Esophagus muscularis mucosa (tissue), 4 donors: ENCODE data around the gene DNAH3. TPM values are rescaled to one million over a fixed set of nuclear protein-coding genes. Genes with fewer than 3 reads are reported as not detected.
"Not testable (repeated sequence)": the region's sequence is repeated elsewhere in the genome, so short reads cannot be mapped to it uniquely, and the experiment has no call there.

Experiments
- DNase-seq: peaks from one replicate; pipeline ENCODE4 v3.0.0-alpha.2; 2017; ENCODE audit errors: extremely low spot score
- H3K27ac ChIP-seq, 4 donors: fragments of 200-600 bp; sonication (generic); replicated peaks in 1 of 4; 1 replicate in 3 of 4; 2 replicates in 1 of 4; pipeline ENCODE4 v1.5.1; 2016 to 2019; ENCODE audit warnings: mild to moderate bottlenecking in 1 of 4
- H3K27me3 ChIP-seq, 4 donors: fragments of 200-600 bp; sonication (generic); one replicate each; pipeline versions ENCODE4 v1.5.1 to v1.6.0; 2016 to 2019
- H3K36me3 ChIP-seq, 4 donors: fragments of 200-600 bp; sonication (generic); one replicate each; pipeline ENCODE4 v1.5.1; 2016 to 2019
- H3K4me1 ChIP-seq, 4 donors: fragments of 200-600 bp; sonication (generic); one replicate each; pipeline ENCODE4 v1.5.1; 2016 to 2019
- H3K4me3 ChIP-seq, 4 donors: fragments of 200-600 bp; sonication (generic); 1 replicate in 2 of 4; 2 replicates in 2 of 4; pipeline ENCODE4 v1.5.1; 2016 to 2019; ENCODE audit warnings: mild to moderate bottlenecking in 4 of 4, moderate library complexity in 1 of 4
- H3K9me3 ChIP-seq, 4 donors: fragments of 200-600 bp; sonication (generic); 1 replicate in 3 of 4; 2 replicates in 1 of 4; pipeline ENCODE4 v1.5.1; 2016 to 2019
- CTCF ChIP-seq, 3 experiments: fragments of 200-600 bp in 2 of 3; fragments of 450-650 bp in 1 of 3; sonication (generic) in 2 of 3; IDR thresholded peaks; one replicate each; pipeline ENCODE4 v1.5.1; 2017 to 2019; ENCODE audit warnings: antibody characterized with exemption in 3 of 3, mild to moderate bottlenecking in 2 of 3, moderate library complexity in 1 of 3
- EP300 ChIP-seq: sonication (generic); formaldehyde crosslinking; IDR thresholded peaks from one replicate; pipeline ENCODE4 v1.6.1; 2017; ENCODE audit warnings: antibody characterized with exemption
- POLR2A ChIP-seq: fragments of 450-650 bp; IDR thresholded peaks from one replicate; pipeline ENCODE4 v1.6.1; 2017; ENCODE audit warnings: antibody characterized with exemption, moderate library complexity, mild to moderate bottlenecking, low read depth
- POLR2AphosphoS5 ChIP-seq, 2 donors: sonication (generic); formaldehyde crosslinking; IDR thresholded peaks; one replicate each; pipeline ENCODE4 v1.6.1; 2017; ENCODE audit warnings: antibody characterized with exemption in 2 of 2
- WGBS: methylation state at CpG from one replicate; pipeline ENCODE4 v1.1.5; 2018; 5-methylcytosine and 5-hydroxymethylcytosine counted together
- intact Hi-C: fragments of 100-400 bp; cut with DNase I; formaldehyde crosslinking; loops from one replicate; pipeline ENCODE4 v1.15.1; 2023
- total RNA-seq, 4 donors: library from RNA; depleted of rRNA; stranded (reverse); fragments of >200 nt; gene quantifications; one replicate each; pipeline versions ENCODE4 v1.1.0 to v1.2.1, GENCODE V29; 2016

The DNAH3 gene
- total RNA-seq, 4 donors from 2014 or later = under 0.01 to 0.13 TPM; not detected in 2

- TF ChIP-seq POLR2AphosphoS5 (IDR thresholded peaks at IDR 0.05) (no peak), POLR2A (no peak), CTCF (IDR thresholded peaks at IDR 0.05) (no peak)
- no peak for DNase-seq
- H3K27ac ChIP-seq = no peak overlapping the region
- no peak overlapping the region for H3K4me3 ChIP-seq
- H3K27me3 ChIP-seq = no peaks in the 10 kb centered on the region
- H3K36me3 ChIP-seq = no peaks in the 10 kb centered on the region
- no peaks in the 10 kb centered on the region for H3K9me3 ChIP-seq
- H3K4me1 ChIP-seq = peaks cover 0 to 20% (median 12%) of the 10 kb centered on the region in 4 donors
- intact Hi-C loops = loop anchor here (10.0 kb wide), 1 partner anchor 141 kb away; no protein-coding TSS in a partner anchor
Measured at GRCh38 chr16:20933589-20933988, 217.1 kb downstream of the DNAH3 start.

- DNase-seq = no peak
- peak overlapping the region; percentile 54 to 70 (median 60) for H3K27ac ChIP-seq
- intact Hi-C loops = loop anchor here (10.0 kb wide), 1 partner anchor 144 kb away; no protein-coding TSS in a partner anchor
Measured at GRCh38 chr16:20931066-20931600, 219.5 kb downstream of the DNAH3 start.

GRCh38 chr16:20930365-20930690 is 220.3 kb downstream of the DNAH3 start:
- intact Hi-C loops = loop anchor here (10.0 kb wide), 1 partner anchor 144 kb away; no protein-coding TSS in a partner anchor
- Histone ChIP-seq H3K9me3 (no peaks in the 10 kb centered on the region), H3K27ac (peak overlapping the region; percentile 59 to 70 (median 62)), H3K4me3 (no peak overlapping the region), H3K27me3 (no peaks in the 10 kb centered on the region), H3K4me1 (peaks cover 0 to 20% (median 12%) of the 10 kb centered on the region in 4 donors), H3K36me3 (peaks cover 0 to 4% (median 2%) of the 10 kb centered on the region in 4 donors)
- DNase-seq = no peak
- TF ChIP-seq POLR2AphosphoS5 (IDR thresholded peaks at IDR 0.05) (no peak), POLR2A (no peak), EP300 (no peak), CTCF (IDR thresholded peaks at IDR 0.05) (no peak)
- 52% methylated on average over 1 of the region's 1 CpG for WGBS

More at GRCh38 chr16:20931066-20931600, 219.5 kb downstream of the DNAH3 start:
- peaks cover 0 to 20% (median 12%) of the 10 kb centered on the region in 4 donors for H3K4me1 ChIP-seq
- no peaks in the 10 kb centered on the region for H3K27me3 ChIP-seq
- no peaks in the 10 kb centered on the region for H3K36me3 ChIP-seq
- H3K9me3 ChIP-seq = no peaks in the 10 kb centered on the region
- 85% methylated on average over 5 of the region's 5 CpGs for WGBS
- TF ChIP-seq POLR2AphosphoS5 (IDR thresholded peaks at IDR 0.05) (no peak), POLR2A (no peak)
- H3K4me3 ChIP-seq = no peak overlapping the region

GRCh38 chr16:20929676-20930364 is 220.8 kb downstream of the DNAH3 start:
- DNase-seq, H3K27me3 ChIP-seq, H3K9me3 ChIP-seq, H3K4me3 ChIP-seq, H3K36me3 ChIP-seq: not testable (repeated sequence)
- intact Hi-C loops = loop anchor here (10.0 kb wide), 1 partner anchor 145 kb away; no protein-coding TSS in a partner anchor
- Histone ChIP-seq H3K27ac (peak overlapping the region; percentile 59 to 70 (median 62)), H3K4me1 (peaks cover 0 to 20% (median 12%) of the 10 kb centered on the region in 4 donors)
- TF ChIP-seq POLR2AphosphoS5 (IDR thresholded peaks at IDR 0.05) = peak; percentile 27 to 44
- WGBS = 56% methylated on average over 10 of the region's 10 CpGs

- no peak for DNase-seq
- peak overlapping the region in 2 of 4 donors; percentile 61 to 62 for H3K27ac ChIP-seq
- no peaks in the 10 kb centered on the region for H3K27me3 ChIP-seq
- TF ChIP-seq CTCF (IDR thresholded peaks at IDR 0.05) = no peak
- no peak for TF ChIP-seq POLR2A
- TF ChIP-seq EP300 = no peak
- no peak for TF ChIP-seq POLR2AphosphoS5 (IDR thresholded peaks at IDR 0.05)
- no peaks in the 10 kb centered on the region for H3K9me3 ChIP-seq
- peaks cover 0 to 20% (median 12%) of the 10 kb centered on the region in 4 donors for H3K4me1 ChIP-seq
- H3K36me3 ChIP-seq = peaks cover 6 to 18% (median 16%) of the 10 kb centered on the region in 4 donors
- intact Hi-C loops = no loop called here
- 93% methylated on average over 5 of the region's 5 CpGs for WGBS
- no peak overlapping the region for H3K4me3 ChIP-seq
Measured at GRCh38 chr16:20928774-20929411, 221.8 kb downstream of the DNAH3 start.
